HUES64 (cell line): ENCODE data around the gene PURA.

Source experiments
- H3K27ac ChIP-seq: 2 replicates; pipeline ENCODE4 v1.7.0; 2013; ENCODE audit warnings: low read depth, low read length, inconsistent platforms
- H3K27me3 ChIP-seq: 2 replicates; pipeline ENCODE4 v1.6.1; 2013; ENCODE audit warnings: mild to moderate bottlenecking, low read length; ENCODE audit not compliant: insufficient read depth
- H3K36me3 ChIP-seq: 2 replicates; pipeline ENCODE4 v1.6.1; 2013; ENCODE audit warnings: mild to moderate bottlenecking, low read length; ENCODE audit not compliant: insufficient read depth
- H3K4me1 ChIP-seq: 2 replicates; pipeline ENCODE4 v1.6.1; 2013; ENCODE audit warnings: mild to moderate bottlenecking, low read length, moderate library complexity; ENCODE audit not compliant: insufficient read depth
- H3K4me3 ChIP-seq: 2 replicates; pipeline ENCODE4 v1.5.1; 2013; ENCODE audit warnings: mild to moderate bottlenecking, low read length, moderate library complexity
- H3K9ac ChIP-seq: 2 replicates; pipeline ENCODE4 v1.6.1; 2013; ENCODE audit warnings: mild to moderate bottlenecking, low read depth, low read length
- H3K9me3 ChIP-seq: 2 replicates; pipeline ENCODE4 v1.6.1; 2013; ENCODE audit warnings: low read depth, low read length; ENCODE audit not compliant: insufficient read depth
- whole genome bisulfite sequencing: fragments of 150-250, 120-280 bp; methylation state at CpG from one replicate; pipeline ENCODE4 v1.1.7; 2013; ENCODE audit warnings: missing lambda C conversion rate; 5-methylcytosine and 5-hydroxymethylcytosine counted together

Gene PURA

DNA sequence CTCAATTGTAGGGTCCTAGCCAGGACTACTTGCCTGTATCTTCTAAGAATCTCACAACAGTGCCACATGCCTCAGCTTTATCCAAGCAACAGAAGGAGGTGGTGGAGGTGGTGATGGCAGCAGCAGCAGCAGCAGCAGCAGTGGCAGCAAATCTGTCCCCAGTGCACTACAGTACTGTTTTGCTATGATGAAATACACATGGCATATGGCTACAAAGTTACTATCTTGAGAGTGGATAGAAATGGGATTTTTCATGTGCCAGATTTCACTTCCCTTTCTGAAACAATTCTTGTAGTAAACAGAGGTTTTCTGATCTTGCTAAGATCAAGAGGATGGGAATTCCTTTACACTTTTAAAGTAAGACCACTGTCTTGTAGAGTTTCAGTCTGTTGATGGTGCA lies 53.0 kb downstream of the PURA start:
- no peak overlapping the region for H3K27ac ChIP-seq
- no peaks in the 10 kb centered on the region for H3K4me1 ChIP-seq
- no peaks in the 10 kb centered on the region for H3K27me3 ChIP-seq
- no peaks in the 10 kb centered on the region for H3K36me3 ChIP-seq
- no peaks in the 10 kb centered on the region for H3K9me3 ChIP-seq
- no peak overlapping the region for H3K4me3 ChIP-seq
- H3K9ac ChIP-seq = no peak overlapping the region

DNA sequence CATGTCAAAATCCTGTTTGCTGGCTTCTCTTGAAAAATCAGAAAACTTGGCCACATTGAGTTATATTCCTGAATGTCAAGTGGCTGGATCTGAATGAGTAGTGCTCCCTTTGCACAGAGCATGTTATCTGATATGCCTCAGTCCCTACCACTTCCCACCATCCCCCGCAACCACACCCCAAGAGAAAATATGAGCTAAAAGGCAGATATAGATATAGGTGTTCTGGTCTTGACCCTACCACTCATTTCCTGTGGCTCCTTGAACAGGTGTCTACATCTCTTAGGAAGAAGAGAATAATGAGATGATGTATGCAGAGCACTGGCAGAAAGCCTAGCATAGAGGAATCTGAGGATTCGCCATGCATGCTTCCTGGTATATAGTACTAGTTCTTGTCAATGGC lies 54.5 kb downstream of the PURA start:
- Histone ChIP-seq H3K4me1 (no peaks in the 10 kb centered on the region), H3K36me3 (no peaks in the 10 kb centered on the region), H3K27ac (no peak overlapping the region), H3K9ac (no peak overlapping the region), H3K4me3 (no peak overlapping the region), H3K9me3 (no peaks in the 10 kb centered on the region), H3K27me3 (no peaks in the 10 kb centered on the region; the same call in 1 of the 2 replicates)
- WGBS = 94% methylated on average over 1 of the region's 2 CpGs

DNA sequence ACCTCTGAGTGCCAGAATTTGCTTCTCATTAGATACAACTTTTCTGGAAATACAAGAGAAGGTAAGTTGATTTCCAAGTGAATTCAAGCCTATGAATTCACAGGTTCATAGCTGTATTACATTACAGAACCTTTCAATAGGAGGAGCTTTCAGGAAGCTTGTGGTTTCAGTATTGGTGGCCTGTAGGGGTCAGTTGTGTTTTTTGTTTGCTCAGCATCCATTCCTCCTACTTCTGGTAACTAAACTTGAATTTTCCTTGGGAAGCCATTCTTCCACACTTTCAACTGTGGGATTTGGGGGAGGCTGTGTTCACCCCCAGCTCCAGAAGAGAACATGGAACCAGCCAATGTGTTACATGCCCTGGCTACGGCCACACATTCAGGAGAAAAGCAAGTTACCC lies 55.5 kb downstream of the PURA start:
- Histone ChIP-seq H3K4me1 (peaks cover 4% of the 10 kb centered on the region; the same call in 1 of the 2 replicates), H3K36me3 (no peaks in the 10 kb centered on the region), H3K27ac (no peak overlapping the region), H3K9me3 (no peaks in the 10 kb centered on the region), H3K4me3 (no peak overlapping the region), H3K9ac (no peak overlapping the region), H3K27me3 (peaks cover 7% of the 10 kb centered on the region; the same call in 1 of the 2 replicates)
- 93% methylated on average over 1 of the region's 1 CpG for WGBS

DNA sequence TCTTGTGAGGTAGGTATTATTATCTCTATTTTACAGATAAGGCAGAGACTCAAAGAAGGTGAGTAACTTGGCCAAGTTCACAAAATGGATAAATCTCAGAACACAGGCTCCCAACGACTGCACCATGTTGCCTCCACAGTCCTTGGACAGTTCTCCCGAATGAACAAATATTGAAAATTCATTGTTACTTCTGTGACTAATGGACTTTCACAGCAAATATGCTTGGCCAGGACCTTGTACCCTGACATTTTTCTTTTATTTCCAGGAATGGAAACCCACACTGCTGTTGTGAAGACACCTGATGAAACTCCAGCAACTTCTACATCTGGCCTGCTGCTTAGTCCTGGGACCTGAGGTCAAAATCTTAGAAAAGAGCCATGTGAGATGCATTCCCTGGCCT lies 58.6 kb downstream of the PURA start:
- Histone ChIP-seq H3K4me1 (peaks cover 11% of the 10 kb centered on the region), H3K9me3 (no peaks in the 10 kb centered on the region), H3K4me3 (no peak overlapping the region), H3K9ac (no peak overlapping the region), H3K27ac (no peak overlapping the region), H3K27me3 (peaks cover 7% of the 10 kb centered on the region; the same call in 1 of the 2 replicates), H3K36me3 (no peaks in the 10 kb centered on the region)
- 95% methylated on average over 2 of the region's 2 CpGs for WGBS

DNA sequence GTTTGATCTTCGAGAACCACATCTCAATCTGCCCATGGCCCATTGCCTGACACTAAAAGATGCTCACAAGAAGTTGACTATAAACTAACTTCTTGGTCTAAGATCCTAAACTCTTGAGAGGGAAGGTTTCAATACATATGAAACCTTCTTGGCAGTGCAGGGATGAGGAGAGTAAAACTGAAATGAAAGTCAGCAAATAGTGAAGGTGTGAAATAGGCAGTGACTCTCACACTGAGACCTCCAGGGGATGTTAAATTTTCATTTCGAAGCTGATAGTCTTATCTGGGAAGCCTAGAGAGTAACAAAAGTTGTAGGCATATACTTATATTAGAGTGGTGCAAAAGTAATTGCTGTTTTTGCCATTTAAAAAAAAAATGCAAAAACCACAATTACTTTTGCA lies 60.1 kb downstream of the PURA start:
- Histone ChIP-seq H3K4me1 (peaks cover 11% of the 10 kb centered on the region), H3K4me3 (peak overlapping the region; percentile 96), H3K36me3 (no peaks in the 10 kb centered on the region), H3K27me3 (peaks cover 7% of the 10 kb centered on the region; the same call in 1 of the 2 replicates), H3K9ac (no peak overlapping the region), H3K27ac (no peak overlapping the region), H3K9me3 (no peaks in the 10 kb centered on the region)
- WGBS = 92% methylated on average over 2 of the region's 2 CpGs

DNA sequence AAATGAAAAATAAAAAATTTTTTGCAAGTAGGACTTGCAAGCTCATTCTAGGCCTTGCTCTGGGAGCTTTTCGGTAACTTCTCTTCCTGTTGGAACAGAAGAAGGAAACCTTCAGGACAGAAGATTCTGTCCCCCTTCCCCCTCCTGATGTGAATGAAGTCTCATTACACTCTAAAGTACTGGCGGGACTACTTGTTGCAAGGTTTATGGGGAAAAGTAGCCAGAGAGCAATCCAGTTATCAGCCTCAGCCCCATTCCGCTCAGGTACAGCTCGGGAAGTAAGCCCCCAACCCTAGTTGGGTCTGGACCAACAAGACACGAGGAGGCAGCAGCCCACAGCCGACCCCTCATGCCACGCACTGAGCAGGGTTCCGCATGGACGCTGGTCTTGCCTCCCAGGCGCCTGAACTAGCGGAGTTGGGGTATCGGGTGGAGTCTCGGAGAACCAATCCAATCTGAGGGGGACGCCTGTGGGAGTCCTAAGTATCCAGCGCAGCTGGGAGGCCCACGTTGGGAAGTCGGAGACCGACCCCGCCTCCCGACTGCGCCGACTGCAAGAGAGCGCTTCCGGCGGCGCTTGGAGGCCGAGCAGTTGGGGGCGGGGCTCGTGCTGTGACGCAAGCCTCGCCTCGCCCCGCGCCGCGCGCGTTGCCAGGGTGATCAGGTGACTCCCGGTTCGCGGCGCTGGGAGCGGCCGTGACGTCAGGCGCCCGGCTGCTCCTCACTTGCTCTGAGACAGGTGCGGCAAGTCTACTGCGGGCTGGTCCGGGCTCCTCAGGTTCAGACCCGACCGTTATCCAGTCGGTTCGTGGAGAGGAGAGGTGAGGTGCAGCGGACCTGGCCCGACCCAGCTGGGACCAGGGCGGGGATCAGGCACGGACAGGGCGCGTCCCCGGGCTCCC lies 60.8 kb downstream of the PURA start, which contains the start of gene CYSTM1:
CYSTM1 (plus strand) TSS at position 724 of the 902 bp plus-strand sequence. CDS start 19,278 bp downstream, outside the sequence.
- Histone ChIP-seq H3K27me3 (peaks cover 7% of the 10 kb centered on the region; the same call in 1 of the 2 replicates), H3K4me1 (peaks cover 11% of the 10 kb centered on the region), H3K27ac (peak within 1 kb of the TSS; percentile 86), H3K9ac (peak within 1 kb of the TSS; percentile 84), H3K9me3 (no peaks in the 10 kb centered on the region), H3K4me3 (peak within 1 kb of the TSS; percentile 96), H3K36me3 (no peaks in the 10 kb centered on the region)
- 3% methylated on average over 61 of the region's 61 CpGs for WGBS
